GM23248 (cell line): ENCODE measurements around the gene HTT.

ENCODE experiments used
- EZH2 ChIP-seq: fragments of 200-600 bp; sonication (generic); IDR thresholded peaks from 2 replicates; pipeline ENCODE4 v1.6.1; 2018; ENCODE audit warnings: antibody characterized with exemption, mild to moderate bottlenecking; ENCODE audit not compliant: insufficient read depth, poor library complexity, severe bottlenecking
- EZH2phosphoT487 ChIP-seq: fragments of 200-600 bp; sonication (generic); IDR thresholded peaks from 2 replicates; pipeline ENCODE4 v1.6.1; 2018; ENCODE audit warnings: antibody characterized with exemption, moderate library complexity, mild to moderate bottlenecking, low read depth; ENCODE audit not compliant: insufficient read depth

- TF ChIP-seq EZH2 = no peak
- no peak for TF ChIP-seq EZH2phosphoT487
These were observed 175.4 kb downstream of the HTT start for GRCh38 chr4:3249711-3250437.
